NB4 (cell line): ENCODE data around the gene ARHGAP4.

Source experiments
- DNase-seq: peaks from one replicate; pipeline ENCODE4 v3.0.0; 2010; ENCODE audit warnings: low read depth
- H3K4me3 ChIP-seq: one replicate; pipeline ENCODE4 v1.5.1; 2011; ENCODE audit warnings: mild to moderate bottlenecking, low read depth, low read length, moderate library complexity
- MYC ChIP-seq: IDR thresholded peaks from 2 replicates; pipeline ENCODE4 v1.6.1; 2011; ENCODE audit warnings: low read depth, low read length
- POLR2A ChIP-seq: IDR thresholded peaks from 2 replicates; pipeline ENCODE4 v1.6.1; 2011; ENCODE audit warnings: mild to moderate bottlenecking; ENCODE audit not compliant: insufficient read length; ENCODE audit errors: extremely low read depth
- TF ChIP-seq, protein P1 (sequence below): IDR thresholded peaks from one replicate; pipeline ENCODE4 v1.5.1; 2012; ENCODE audit warnings: low read depth, low read length
- TF ChIP-seq, protein P2 (sequence below): IDR thresholded peaks from 2 replicates; pipeline ENCODE4 v1.6.1; 2011; ENCODE audit warnings: low read depth, low read length

The ARHGAP4 gene

DNA sequence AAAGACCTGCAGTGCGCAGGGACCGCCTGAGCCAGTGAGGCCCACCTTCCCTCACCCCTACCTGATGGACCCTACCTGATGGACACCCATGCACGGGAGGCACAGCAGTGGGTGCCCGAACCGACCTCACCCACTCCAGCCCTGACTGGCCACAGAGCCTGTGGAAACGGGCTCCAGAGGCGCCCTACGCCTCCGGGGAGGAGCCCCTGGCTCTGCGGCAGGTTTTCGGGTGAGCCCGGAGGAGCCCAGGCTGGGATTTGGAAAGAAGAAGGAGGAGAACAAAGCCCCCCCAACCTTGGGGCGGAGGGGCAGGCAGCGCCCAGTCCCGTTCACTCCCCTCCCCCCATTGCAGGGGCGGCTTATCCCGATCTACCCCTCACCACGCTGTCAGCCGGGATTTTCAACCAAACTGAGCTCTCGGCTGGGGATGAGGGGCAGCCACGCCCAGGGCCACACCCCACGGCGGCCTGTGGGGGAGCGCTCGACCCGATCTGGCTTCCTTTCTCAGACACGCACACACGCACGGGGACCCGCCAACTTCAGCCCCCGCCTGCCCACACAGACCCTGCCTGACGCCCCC lies 40.8 kb downstream of the ARHGAP4 start:
- DNase-seq, result no peak
- no peak overlapping the region for H3K4me3 ChIP-seq
- TF ChIP-seq, protein P1, sequence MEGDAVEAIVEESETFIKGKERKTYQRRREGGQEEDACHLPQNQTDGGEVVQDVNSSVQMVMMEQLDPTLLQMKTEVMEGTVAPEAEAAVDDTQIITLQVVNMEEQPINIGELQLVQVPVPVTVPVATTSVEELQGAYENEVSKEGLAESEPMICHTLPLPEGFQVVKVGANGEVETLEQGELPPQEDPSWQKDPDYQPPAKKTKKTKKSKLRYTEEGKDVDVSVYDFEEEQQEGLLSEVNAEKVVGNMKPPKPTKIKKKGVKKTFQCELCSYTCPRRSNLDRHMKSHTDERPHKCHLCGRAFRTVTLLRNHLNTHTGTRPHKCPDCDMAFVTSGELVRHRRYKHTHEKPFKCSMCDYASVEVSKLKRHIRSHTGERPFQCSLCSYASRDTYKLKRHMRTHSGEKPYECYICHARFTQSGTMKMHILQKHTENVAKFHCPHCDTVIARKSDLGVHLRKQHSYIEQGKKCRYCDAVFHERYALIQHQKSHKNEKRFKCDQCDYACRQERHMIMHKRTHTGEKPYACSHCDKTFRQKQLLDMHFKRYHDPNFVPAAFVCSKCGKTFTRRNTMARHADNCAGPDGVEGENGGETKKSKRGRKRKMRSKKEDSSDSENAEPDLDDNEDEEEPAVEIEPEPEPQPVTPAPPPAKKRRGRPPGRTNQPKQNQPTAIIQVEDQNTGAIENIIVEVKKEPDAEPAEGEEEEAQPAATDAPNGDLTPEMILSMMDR, result no peak
- TF ChIP-seq, protein P2, sequence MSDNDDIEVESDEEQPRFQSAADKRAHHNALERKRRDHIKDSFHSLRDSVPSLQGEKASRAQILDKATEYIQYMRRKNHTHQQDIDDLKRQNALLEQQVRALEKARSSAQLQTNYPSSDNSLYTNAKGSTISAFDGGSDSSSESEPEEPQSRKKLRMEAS, result no peak
- TF ChIP-seq MYC (no peak), POLR2A (no peak)

DNA sequence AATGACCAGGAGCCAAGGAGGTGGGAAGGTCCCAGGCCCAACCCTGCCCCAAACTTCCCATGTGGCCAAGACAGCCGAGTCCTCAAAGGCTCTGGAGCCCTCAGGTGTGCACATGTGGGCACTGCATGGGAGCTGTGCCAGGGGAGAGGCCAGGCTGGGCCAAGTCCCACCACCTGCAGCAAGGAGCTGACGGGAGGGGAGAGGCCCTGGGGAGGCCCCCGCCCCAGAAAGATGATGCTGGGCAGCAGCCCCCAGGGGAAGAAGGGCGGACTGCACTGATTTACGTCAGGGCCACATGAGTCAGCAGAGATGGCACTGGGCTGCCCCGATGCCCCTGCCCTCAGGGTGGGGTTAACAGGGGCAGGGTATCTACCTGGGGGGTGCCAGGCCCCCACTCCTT lies 41.5 kb downstream of the ARHGAP4 start:
- no peak for DNase-seq
- TF ChIP-seq, protein P2, result no peak
- TF ChIP-seq POLR2A (no peak), MYC (no peak)
- TF ChIP-seq, protein P1, result no peak
- H3K4me3 ChIP-seq, result no peak overlapping the region

DNA sequence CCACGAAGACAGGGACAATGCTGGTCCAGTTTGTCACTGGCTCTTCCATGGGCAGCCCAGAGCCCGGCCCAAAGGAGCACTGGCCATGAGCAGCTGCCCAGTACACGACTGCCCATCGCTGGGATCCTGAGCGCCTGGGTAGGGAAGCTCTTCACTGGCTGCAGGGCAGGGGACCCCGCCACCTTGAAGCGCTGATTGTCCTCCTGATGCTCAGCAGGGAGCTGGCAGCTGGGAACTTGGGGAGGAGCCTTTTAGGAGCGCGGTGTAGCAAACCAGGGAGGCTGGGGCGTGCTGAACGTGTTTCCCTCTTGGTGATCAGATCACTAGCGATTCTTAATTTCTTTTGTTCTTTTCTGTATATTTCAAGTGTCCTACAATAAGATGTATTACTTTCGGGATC lies 41.9 kb downstream of the ARHGAP4 start:
- TF ChIP-seq, protein P2, result no peak
- TF ChIP-seq, protein P1, result no peak
- no peak for TF ChIP-seq POLR2A
- TF ChIP-seq MYC, result no peak
- no peak for DNase-seq
- no peak overlapping the region for H3K4me3 ChIP-seq

DNA sequence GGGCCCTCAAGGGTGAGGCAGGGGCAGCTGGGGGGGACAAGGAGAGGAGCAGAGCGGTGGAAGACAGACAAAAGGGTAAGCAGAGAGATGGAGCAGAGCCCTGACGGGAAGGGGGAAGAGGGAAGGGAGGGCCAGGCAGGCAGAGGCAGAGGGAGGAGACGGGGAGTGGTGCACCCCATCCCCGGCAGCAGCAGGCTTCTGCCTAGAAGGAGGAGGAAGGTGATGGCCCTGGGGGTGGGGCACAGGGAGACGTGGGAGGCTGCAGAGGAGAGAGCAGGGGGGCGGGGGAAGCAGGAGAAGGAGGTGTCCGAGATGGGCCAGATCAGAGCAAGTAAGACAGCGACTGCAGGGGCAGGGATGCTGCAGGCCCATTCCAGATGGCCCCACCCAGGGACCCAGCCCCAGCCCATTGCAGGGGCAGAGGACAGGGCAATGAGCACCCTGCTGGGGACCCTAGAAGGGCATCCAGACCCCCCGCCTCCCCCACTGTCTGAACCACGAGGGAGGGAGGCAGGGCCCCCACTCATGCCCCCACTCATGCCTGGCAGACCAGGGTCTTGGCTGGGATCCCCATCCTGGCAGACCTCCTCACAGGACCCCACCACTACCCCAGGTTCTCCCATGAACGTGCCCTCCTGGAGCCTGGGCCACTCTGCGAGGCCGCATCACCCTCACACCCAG lies 42.8 kb downstream of the ARHGAP4 start:
- no peak overlapping the region for H3K4me3 ChIP-seq
- no peak for DNase-seq
- TF ChIP-seq MYC (no peak), POLR2A (no peak)
- TF ChIP-seq, protein P1, result no peak
- TF ChIP-seq, protein P2, result no peak

DNA sequence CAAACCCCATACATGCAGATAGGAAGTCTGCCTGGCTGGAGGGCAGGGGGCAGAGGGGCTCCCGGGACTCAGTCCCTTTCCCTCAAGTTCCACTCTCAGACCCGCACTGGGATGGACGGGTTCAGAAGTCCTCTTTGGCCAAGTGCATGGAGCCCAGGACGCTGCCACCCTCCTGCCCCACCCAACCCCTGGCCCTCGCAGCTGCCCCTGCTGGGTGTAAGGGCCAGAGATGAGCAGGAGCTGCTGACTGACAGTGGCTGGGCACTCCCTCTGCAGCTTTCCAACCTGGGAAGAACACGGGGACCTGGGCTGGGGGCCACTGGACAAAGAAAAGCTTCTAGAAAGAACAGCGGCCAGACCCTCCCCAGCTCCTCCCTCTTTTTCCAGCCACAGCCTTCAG lies 43.5 kb downstream of the ARHGAP4 start:
- TF ChIP-seq POLR2A (no peak), MYC (no peak)
- TF ChIP-seq, protein P2, result no peak
- TF ChIP-seq, protein P1, result no peak
- no peak for DNase-seq
- no peak overlapping the region for H3K4me3 ChIP-seq
